Fibroblast of skin of left quadriceps (primary cell): Measurements from ENCODE around the gene LYZL6.

Experiments
- DNase-seq, 2 experiments: peaks; one replicate each; pipeline ENCODE4 v3.0.0-alpha.2; 2013; ENCODE audit warnings: low read depth in 2 of 2

LYZL6 gene, protein sequence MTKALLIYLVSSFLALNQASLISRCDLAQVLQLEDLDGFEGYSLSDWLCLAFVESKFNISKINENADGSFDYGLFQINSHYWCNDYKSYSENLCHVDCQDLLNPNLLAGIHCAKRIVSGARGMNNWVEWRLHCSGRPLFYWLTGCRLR

GRCh38 chr17:35943537-35943936 is at the start of gene LYZL6:
Gene LYZL6 (minus strand): TSS chr17:35943713. CDS start chr17:35939356, 4,357 bp downstream.
- no peak for DNase-seq

DNA sequence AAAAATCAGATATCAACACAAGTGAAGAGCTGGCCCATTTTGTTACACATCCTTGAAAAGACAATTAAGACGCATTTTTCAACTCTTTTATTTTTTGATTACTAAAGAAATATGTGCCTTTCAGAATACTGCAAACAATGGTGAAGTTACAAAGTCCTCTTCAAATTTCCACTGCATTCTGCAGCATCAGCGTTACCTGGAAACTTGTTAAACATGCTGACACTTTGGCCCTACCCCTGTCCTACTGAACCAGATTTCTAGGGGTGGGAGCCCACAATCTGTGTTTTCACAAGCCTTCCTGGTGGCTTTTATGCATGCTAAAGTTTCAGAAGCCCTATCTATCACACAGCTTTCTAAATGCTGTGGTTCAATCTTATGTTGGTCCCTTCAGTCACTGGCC is 47.6 kb upstream of the LYZL6 start:
- no peak for DNase-seq

DNA sequence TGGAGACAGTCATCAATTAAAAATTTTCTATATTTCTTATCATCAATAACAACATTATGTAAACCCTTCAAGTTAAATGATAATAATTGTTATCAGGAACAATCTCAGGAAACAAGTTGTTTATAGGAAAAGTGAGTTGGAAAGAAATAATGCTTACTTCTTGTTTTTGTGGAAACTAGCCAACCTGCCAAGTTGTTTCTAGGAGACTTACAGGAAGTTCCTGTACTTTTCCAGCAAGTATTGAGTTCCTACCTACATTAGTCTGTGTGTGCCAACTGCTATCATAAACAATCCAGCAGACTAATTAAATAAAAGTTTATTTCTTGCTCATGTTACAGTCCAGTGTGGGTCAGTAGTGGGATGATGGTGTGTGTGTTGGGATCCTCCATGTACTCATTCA is 44.7 kb upstream of the LYZL6 start:
- DNase-seq: no peak

- no peak for DNase-seq
Measured at GRCh38 chr17:35986643-35987042, 43.1 kb upstream of the LYZL6 start, which contains the start of gene CCL14. Gene CCL14 (minus strand): TSS chr17:35986729. CDS start chr17:35986649, 80 bp downstream.

DNA sequence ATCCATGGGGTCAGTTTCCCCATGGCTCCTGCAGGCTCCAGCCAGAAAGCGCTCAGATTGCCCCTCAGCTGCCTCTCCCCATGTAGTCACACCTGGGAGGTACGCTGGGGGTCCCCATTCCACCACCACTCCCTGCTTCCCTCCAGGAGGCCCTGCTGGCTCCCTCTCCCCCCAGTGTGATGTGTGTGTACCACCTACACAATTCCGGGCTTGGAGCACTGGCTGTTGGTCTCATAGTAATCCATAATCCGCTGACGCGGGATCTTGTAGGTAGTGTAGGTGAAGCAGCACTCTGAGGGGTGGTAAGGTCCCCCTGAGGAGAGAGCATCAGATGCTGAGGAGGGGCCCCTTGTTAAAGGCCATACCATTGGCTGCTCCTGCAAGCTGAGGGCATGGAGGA is 40.6 kb upstream of the LYZL6 start:
- no peak for DNase-seq

DNA sequence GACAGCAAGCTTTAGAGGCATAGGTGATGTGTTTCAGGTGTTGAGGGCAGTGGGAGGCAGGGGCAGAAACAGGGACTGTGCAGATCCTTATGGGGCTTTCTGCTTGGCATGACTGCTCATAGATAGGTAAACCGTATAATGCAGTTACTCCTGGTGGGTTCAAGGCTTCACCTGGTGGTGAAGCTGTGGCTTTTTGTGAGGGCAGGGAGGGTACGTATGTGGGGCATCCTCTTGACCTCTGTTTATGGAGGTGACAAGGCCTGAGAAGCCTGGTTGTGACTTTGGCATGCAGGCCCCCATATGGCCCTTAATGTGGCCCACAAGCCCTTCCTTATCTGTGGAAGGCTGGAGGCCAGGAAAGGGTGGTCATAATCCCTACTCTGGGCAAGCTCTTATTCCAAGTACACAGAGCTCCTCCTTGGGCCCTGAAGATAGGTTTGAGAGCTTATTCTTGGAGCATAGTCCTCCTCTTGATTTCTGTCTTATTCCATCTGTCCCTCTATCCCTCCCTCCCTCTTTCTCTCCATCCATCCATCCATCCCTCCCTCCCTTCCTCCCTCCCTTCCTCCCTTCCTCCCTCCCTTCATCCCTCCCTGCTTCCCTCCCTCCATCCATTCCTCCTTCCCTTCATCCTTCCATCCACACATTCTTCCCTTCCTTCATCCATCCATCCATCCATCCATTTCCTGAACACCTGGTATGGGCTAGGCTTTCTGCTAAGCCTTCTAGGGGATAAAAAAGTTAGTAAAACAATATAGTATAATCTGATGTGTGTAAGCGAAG is 39.1 kb upstream of the LYZL6 start:
- no peak for DNase-seq

- no peak for DNase-seq
Measured at GRCh38 chr17:35981908-35982330, 38.4 kb upstream of the LYZL6 start.

- no peak for DNase-seq
Measured at GRCh38 chr17:35981246-35981645, 37.7 kb upstream of the LYZL6 start, which contains the start of gene CCL16. Gene CCL16 (minus strand): TSS chr17:35981497. CDS start chr17:35981420, 77 bp downstream.

DNA sequence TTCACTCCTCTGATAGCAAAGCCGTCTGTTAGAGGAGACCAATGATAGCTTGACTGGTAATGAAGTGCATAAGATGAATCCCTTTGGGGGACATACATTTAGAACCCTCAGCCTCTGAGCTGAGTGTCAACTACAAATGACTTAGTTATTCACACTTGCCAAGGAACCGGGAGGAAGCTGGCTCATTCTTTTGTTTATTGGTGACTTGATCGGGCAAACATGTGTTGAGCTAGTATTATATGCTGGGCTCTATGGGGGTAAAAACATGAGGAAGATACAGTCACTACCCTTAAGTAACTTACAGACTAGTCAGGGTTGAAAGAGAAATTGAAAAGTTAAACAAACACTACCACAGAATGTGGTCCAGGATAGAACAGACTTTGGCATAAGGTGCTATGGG is 34.8 kb upstream of the LYZL6 start:
- no peak for DNase-seq

DNA sequence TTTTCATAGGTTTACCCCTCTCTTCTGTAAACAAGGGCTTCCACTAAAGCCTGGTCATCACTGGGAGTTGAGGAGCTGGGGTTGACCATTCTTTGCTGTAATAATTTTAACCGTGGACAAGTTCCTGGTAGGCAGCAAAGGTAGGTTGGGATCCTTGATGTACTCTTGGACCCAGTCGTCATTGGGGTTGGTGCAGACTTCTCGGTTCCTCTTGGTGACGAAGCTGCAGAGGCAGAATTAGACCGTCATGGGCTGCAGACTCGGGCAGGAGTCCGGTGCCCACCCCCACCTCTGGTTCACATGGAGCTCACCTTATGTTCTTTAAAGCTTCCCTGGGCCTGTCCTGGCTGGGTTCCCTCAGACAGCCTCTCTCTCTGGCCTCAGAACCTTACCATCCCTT is 34.0 kb upstream of the LYZL6 start:
- no peak for DNase-seq

GRCh38 chr17:35973333-35974260 is 30.1 kb upstream of the LYZL6 start:
- no peak for DNase-seq

DNA sequence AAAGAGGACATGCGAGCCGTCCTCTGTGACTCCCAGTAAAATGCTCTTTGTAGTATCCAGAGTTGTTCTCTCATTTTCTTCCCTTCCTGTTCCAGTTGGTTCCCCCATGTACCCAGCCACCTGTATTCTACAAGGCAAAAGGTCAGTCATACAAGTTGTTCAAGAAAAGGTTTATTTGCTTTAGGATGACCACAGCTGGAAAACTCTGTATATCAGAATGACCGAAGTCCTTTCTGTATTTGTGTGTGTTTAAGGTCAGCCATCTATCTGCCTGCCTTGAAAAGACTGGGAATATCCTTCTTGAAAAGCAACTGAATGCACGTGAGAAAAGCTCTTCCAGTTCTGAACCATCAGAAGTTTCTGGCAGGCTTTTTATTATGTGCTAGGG is 29.4 kb upstream of the LYZL6 start:
- no peak for DNase-seq

DNA sequence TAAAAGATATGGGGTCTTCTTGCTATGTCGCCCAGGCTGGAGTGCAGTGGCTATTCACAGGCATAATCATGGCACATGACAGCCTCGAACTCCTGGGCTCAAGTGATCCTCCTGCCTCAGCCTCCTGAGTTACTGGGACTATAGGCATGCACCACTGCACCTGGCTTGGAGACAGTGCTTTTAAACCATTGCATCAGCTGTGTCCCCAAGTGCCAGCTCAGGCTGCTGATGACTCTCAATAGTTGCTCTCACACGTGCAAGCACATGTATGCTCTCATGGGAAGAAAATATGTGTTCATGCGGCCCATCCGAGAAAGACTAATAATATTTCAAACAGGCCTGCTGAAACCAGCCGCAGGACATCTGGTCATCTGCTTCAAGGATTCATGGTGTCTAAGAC is 29.0 kb upstream of the LYZL6 start:
- no peak for DNase-seq

GRCh38 chr17:35972066-35972465 is 28.6 kb upstream of the LYZL6 start:
- DNase-seq: no peak

- DNase-seq: peak; percentile 37 to 44
Measured at GRCh38 chr17:35969558-35970380, 26.3 kb upstream of the LYZL6 start.

GRCh38 chr17:35968520-35969054 is 25.1 kb upstream of the LYZL6 start:
- DNase-seq: no peak

DNA sequence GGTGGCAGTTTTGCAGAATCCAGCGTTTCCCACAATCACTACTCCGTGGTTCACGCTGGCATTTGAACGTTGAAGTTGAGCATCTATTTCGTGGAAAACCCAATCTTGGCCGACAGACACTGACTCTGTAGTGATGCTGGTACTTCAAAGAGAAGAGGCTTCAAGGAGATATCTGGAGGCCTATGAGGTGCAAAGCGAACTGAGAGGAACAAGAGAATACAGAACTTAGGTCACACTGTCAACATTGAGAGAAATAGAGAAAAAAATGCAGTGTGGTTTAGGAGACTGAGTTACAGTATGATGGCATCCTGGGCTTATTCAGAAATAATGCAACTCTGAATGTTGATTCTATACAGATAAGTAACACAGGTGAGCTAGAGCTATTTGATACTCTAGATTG is 21.8 kb upstream of the LYZL6 start:
- DNase-seq: no peak

DNA sequence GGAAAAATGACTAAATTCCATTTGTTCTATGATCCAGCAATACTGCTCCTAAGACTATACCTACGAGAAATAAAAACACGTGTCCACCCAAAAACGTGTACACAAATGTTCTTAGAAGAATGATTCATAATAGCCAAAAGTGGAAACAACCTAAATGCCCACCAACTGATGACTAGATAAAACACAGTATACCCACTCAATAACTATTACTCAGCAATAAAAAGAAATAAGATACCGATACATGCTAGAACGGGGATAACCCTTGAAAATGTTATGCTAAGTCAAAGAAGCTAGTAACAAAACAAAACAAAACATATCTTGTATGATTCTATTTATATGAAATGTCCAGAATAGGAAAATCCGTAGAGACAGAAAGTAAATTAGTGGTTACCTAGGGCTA is 20.1 kb upstream of the LYZL6 start:
- no peak for DNase-seq

DNA sequence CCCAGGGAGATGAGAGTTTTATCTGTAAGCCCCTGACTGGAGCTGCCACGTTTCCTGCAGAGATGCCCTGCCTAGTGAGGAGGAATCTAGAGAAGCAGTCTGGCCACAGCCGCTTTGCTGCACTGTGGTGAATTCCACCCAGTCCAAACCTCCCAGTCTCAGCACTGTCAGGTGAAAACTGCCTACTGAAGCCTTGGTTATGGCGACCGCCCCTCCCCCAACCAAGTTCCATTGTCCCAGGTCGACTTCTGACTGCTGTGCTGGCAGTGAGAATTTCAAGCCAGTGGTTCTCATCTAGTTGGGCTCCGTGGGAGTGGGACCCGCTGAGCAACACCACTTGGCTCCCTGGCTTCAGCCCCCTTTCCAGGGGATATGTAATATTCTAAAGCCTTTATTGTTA is 10.2 kb upstream of the LYZL6 start:
- no peak for DNase-seq

DNA sequence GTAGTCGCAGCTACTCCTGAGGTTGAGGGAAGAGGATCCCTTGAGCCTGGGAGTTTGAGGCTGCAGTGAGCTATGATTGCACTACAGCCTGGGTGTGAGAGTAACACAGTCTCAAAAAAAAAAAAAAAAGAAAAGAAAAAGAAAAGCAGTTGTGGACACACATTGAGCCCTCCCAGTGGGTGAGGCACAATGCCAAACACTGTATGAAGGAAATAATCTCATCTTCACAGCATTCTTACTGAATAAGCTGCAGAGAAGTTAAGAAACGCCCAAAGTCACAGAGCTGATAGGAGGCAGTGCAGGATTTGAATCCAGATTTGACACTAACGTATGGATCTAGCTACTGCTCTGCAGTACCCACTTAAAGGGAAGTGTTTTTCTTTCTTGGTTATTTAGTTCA is 5.9 kb upstream of the LYZL6 start:
- no peak for DNase-seq

- DNase-seq: no peak
Measured at GRCh38 chr17:35948092-35948491, 4.6 kb upstream of the LYZL6 start.
